ENCODE results near the gene GALNT17. TPM values are rescaled to one million over a fixed set of nuclear protein-coding genes. Genes with fewer than 3 reads are reported as not detected.

The GALNT17 gene
- total RNA-seq, 4 donors from 2014 or later = 0.63 to 7.5 (median 3.1) TPM

DNA sequence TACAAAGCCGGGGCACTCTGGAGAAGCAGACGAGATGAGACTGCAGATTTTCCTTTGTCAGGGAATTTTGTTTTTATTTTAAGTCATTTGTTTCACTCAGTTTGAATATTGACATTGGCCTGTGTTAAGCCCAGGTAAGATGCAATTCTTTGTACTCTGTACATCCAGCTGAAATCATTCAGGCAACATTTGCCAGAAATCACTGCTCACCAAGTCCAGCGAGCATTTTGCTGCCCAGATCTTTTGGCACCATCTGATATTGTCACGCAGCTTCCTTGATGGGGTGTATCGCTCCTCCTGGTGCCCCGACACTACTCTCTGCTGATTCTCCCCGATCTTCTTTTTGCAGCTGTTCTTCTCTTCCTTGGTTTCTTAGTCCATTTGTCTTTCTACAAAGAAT lies 261.7 kb downstream of the GALNT17 start:
- TF ChIP-seq POLR2A (IDR thresholded peaks at IDR 0.05) = no peak
- TF ChIP-seq, protein P1, sequence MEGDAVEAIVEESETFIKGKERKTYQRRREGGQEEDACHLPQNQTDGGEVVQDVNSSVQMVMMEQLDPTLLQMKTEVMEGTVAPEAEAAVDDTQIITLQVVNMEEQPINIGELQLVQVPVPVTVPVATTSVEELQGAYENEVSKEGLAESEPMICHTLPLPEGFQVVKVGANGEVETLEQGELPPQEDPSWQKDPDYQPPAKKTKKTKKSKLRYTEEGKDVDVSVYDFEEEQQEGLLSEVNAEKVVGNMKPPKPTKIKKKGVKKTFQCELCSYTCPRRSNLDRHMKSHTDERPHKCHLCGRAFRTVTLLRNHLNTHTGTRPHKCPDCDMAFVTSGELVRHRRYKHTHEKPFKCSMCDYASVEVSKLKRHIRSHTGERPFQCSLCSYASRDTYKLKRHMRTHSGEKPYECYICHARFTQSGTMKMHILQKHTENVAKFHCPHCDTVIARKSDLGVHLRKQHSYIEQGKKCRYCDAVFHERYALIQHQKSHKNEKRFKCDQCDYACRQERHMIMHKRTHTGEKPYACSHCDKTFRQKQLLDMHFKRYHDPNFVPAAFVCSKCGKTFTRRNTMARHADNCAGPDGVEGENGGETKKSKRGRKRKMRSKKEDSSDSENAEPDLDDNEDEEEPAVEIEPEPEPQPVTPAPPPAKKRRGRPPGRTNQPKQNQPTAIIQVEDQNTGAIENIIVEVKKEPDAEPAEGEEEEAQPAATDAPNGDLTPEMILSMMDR (IDR thresholded peaks at IDR 0.05) = no peak
- 70 to 88% methylated on average over 7 of the region's 7 CpGs for WGBS, 2 donors
- DNase-seq (ENCODE audit: low spot score in 2 of 2) = peak in 1 of 2 donors; percentile 5
- intact Hi-C loops (cut with DNase I; ENCODE audit: low total_unique reads) = no loop called here
- H3K4me3 ChIP-seq (ENCODE audit: low read depth, poor library complexity, severe bottlenecking) = no peak overlapping the region

DNA sequence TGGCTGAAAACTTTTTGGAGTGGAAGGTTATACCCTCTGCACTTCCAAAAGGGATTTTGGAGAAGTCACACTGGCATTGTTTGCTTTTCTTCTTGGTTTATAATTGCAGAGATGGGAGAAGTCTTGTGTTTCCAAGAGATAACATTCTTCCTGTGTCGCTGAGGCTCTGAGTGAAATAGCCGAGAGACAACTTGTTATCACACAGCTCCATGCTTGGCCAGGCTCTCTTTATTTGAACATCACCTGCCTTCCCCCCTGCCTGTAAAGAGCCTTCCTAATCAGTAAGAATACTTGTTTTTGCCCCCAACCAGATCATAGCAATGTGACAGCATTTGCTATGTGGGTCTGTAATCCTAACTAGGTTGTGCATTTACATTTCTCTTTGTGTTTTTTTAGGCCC lies 270.7 kb downstream of the GALNT17 start:
- WGBS, 2 donors = 74 to 83% methylated on average over 2 of the region's 2 CpGs
- TF ChIP-seq, protein P1 (IDR thresholded peaks at IDR 0.05) = no peak
- no peak for TF ChIP-seq POLR2A (IDR thresholded peaks at IDR 0.05)
- intact Hi-C loops (cut with DNase I; ENCODE audit: low total_unique reads) = no loop called here
- no peak overlapping the region for H3K4me3 ChIP-seq (ENCODE audit: low read depth, poor library complexity, severe bottlenecking)
- DNase-seq (ENCODE audit: low spot score in 2 of 2) = peak in 1 of 2 donors; percentile 3

DNA sequence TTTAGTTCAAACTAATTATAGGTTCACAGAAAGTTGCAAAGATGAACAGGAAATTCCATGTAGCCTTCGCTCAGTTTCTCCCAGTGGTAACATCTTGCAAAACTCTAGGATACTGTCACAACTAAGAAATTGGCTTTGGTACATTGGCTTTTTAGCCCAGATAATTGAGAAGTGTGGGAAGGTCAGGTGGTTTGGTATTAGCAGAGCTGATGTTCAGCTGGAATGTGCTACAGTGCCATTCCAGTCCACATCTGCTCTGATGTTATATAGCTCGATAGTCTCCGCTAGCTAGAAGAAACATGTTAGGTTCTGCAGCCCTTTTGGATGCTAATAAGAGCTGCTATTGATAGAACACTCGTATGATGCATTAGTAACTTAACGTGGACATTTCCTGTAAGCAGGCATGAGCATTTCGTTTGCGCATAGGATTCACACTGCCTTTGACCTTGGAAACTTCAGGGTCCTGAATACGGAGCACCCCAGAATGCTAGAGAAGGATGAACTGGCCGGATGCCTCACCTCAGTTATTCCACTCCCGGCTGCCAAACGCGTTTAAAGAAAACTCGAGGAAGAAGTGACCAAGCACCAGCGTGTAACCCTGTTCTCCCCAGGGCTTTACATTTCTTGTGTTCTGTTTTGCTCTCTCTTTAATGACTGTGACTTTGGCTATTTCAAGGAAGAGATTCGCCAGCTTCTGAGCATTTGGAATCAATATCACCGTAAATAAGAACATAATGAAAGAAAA lies 271.4 kb downstream of the GALNT17 start:
- TF ChIP-seq, protein P1 (IDR thresholded peaks at IDR 0.05) = no peak
- no peak for TF ChIP-seq POLR2A (IDR thresholded peaks at IDR 0.05)
- peak in 1 of 2 donors; percentile 21 for DNase-seq (ENCODE audit: low spot score in 2 of 2)
- WGBS, 2 donors = 48 to 62% methylated on average over 16 of the region's 16 CpGs
- H3K4me3 ChIP-seq (ENCODE audit: low read depth, poor library complexity, severe bottlenecking) = no peak overlapping the region
- intact Hi-C loops (cut with DNase I; ENCODE audit: low total_unique reads) = no loop called here

DNA sequence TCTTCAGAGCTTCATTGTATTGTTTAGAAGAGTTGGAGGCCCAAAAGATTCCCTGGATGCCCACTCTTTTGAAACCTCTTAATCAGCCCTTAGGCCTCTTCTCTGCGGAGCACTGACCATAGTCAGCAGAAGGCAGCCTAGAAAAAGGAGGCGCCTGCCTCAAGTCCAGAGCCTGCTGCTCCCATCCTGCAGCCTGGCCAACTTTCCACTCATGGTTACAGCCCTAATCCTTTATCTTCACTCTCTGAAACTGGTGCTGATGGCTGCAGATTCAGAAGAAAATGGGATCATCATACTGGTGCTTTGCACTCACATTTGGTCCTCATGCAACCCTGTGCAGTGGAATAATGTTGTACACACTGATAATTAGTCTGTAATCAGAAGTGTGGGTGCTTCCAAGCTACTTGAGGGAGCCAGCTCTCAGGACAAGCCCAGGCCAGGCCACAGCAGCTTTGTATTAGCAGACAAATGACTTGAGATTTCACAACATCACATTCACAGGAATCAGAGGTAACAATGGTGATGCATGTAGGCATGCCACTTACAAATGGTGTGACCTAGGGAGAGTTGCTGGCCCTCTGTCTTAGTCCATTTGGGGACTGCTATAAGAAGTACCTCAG lies 272.9 kb downstream of the GALNT17 start:
- intact Hi-C loops (cut with DNase I; ENCODE audit: low total_unique reads) = no loop called here
- no peak overlapping the region for H3K4me3 ChIP-seq (ENCODE audit: low read depth, poor library complexity, severe bottlenecking)
- peak in 1 of 2 donors; percentile 34 for DNase-seq (ENCODE audit: low spot score in 2 of 2)
- TF ChIP-seq, protein P1 (IDR thresholded peaks at IDR 0.05) = no peak
- no peak for TF ChIP-seq POLR2A (IDR thresholded peaks at IDR 0.05)
- WGBS, 2 donors = 97 to 100% methylated on average over 2 of the region's 2 CpGs

DNA sequence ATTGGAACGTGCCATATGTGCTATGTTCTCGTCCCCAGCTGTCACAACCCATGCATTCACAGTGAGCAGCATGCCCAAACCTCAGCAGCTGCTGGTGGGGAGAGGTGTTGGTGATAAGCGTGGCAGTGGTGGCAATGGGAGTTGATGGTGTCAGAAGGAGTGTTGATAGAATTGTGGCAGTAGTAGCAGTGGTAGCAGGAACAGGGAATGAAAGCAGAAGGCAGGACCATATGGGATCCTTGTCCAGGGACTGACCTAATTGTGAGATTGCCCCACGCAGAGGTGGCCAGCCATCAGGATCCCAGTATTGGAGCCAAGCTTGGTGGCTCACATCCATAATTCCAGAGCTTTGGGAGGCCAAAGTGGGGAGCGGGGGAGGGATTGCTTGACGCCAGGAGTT lies 276.3 kb downstream of the GALNT17 start:
- 81 to 82% methylated on average over 6 of the region's 6 CpGs for WGBS, 2 donors
- intact Hi-C loops (cut with DNase I; ENCODE audit: low total_unique reads) = no loop called here
- no peak overlapping the region for H3K4me3 ChIP-seq (ENCODE audit: low read depth, poor library complexity, severe bottlenecking)
- no peak for TF ChIP-seq POLR2A (IDR thresholded peaks at IDR 0.05)
- TF ChIP-seq, protein P1 (IDR thresholded peaks at IDR 0.05) = no peak
- no peak for DNase-seq (ENCODE audit: low spot score in 2 of 2)
